IPS DF 6.9 (cell line): ENCODE results near the gene ARPC1B.
A peak's percentile ranks its signal among the peaks of the same experiment; 100 is the strongest.
"Not testable (repeated sequence)": the region's sequence is repeated elsewhere in the genome, so short reads cannot be mapped to it uniquely, and the experiment has no call there.

Experiments
- DNase-seq: peaks from one replicate; pipeline ENCODE4 v3.0.0-alpha.2; 2013; ENCODE audit warnings: low read depth, low spot score
- H3K27ac ChIP-seq: one replicate; pipeline ENCODE4 v1.5.1; 2013; ENCODE audit warnings: low read length, control low read depth
- H3K27me3 ChIP-seq: 2 replicates; pipeline ENCODE4 v1.6.1; 2013; ENCODE audit warnings: mild to moderate bottlenecking, low read length; ENCODE audit not compliant: control insufficient read depth, insufficient read depth
- H3K36me3 ChIP-seq: 2 replicates; pipeline ENCODE4 v1.6.1; 2013; ENCODE audit warnings: low read length; ENCODE audit not compliant: control insufficient read depth, insufficient read depth
- H3K4me1 ChIP-seq: 2 replicates; pipeline ENCODE4 v1.6.1; 2013; ENCODE audit warnings: low read length; ENCODE audit not compliant: control insufficient read depth, insufficient read depth
- H3K4me3 ChIP-seq: 2 replicates; pipeline ENCODE4 v1.5.1; 2013; ENCODE audit warnings: mild to moderate bottlenecking, low read length
- H3K9me3 ChIP-seq: 2 replicates; pipeline ENCODE4 v1.6.1; 2013; ENCODE audit warnings: low read length, inconsistent platforms; ENCODE audit not compliant: control insufficient read depth, insufficient read depth
- WGBS: extraction: QIAGEN DNeasy Blood & Tissue Kit; methylation state at CpG from one replicate; pipeline ENCODE4 v1.1.7; 2013; ENCODE audit warnings: mixed read lengths, missing lambda C conversion rate; ENCODE audit not compliant: insufficient read length, insufficient coverage; 5-methylcytosine and 5-hydroxymethylcytosine counted together

Gene ARPC1B

GRCh38 chr7:99374111-99375064 lies at the start of gene ARPC1B:
Gene ARPC1B, plus strand, starts transcription at chr7:99374730. Its CDS starts 10,985 bp downstream, at chr7:99385715.
- WGBS = no CpG with 5 or more reads among the region's 95 CpGs
- peak within 1 kb of the TSS; percentile 79 for H3K4me3 ChIP-seq
- H3K27me3 ChIP-seq = no peaks in the 10 kb centered on the region
- H3K36me3 ChIP-seq = no peaks in the 10 kb centered on the region
- no peak within 1 kb of the TSS for H3K27ac ChIP-seq
- H3K4me1 ChIP-seq = no peaks in the 10 kb centered on the region
- DNase-seq = no peak
- no peaks in the 10 kb centered on the region for H3K9me3 ChIP-seq

- no peak overlapping the region for H3K27ac ChIP-seq
- peak overlapping the region; percentile 83; the same call in 1 of the 2 replicates for H3K4me3 ChIP-seq
- H3K9me3 ChIP-seq = no peaks in the 10 kb centered on the region
- no peak for DNase-seq
- no peaks in the 10 kb centered on the region for H3K27me3 ChIP-seq
- peaks cover 1% of the 10 kb centered on the region; the same call in 1 of the 2 replicates for H3K4me1 ChIP-seq
- no CpG with 5 or more reads among the region's 14 CpGs for WGBS
- no peaks in the 10 kb centered on the region for H3K36me3 ChIP-seq
Measured at GRCh38 chr7:99325001-99325493, 49.5 kb upstream of the ARPC1B start.

- no peaks in the 10 kb centered on the region for H3K36me3 ChIP-seq
- WGBS = no CpG with 5 or more reads among the region's 82 CpGs
- peak; percentile 87 for DNase-seq
- peak within 1 kb of the TSS; percentile 83 for H3K4me3 ChIP-seq
- no peaks in the 10 kb centered on the region; the same call in 1 of the 2 replicates for H3K4me1 ChIP-seq
- H3K9me3 ChIP-seq = no peaks in the 10 kb centered on the region
- no peaks in the 10 kb centered on the region for H3K27me3 ChIP-seq
- H3K27ac ChIP-seq = no peak within 1 kb of the TSS
Measured at GRCh38 chr7:99325592-99326407, 48.7 kb upstream of the ARPC1B start, which contains the start of gene ARPC1A. Gene ARPC1A, plus strand, starts transcription at chr7:99325898. Its CDS starts 7,456 bp downstream, at chr7:99333354.

GRCh38 chr7:99326408-99326782 lies 48.1 kb upstream of the ARPC1B start:
- no CpG with 5 or more reads among the region's 10 CpGs for WGBS
- H3K27me3 ChIP-seq = no peaks in the 10 kb centered on the region
- H3K27ac ChIP-seq = no peak overlapping the region
- no peaks in the 10 kb centered on the region for H3K36me3 ChIP-seq
- no peaks in the 10 kb centered on the region for H3K9me3 ChIP-seq
- DNase-seq = no peak
- no peaks in the 10 kb centered on the region for H3K4me1 ChIP-seq
- peak overlapping the region; percentile 83 for H3K4me3 ChIP-seq

- not testable (repeated sequence) for H3K4me1 ChIP-seq, DNase-seq, H3K4me3 ChIP-seq
Measured at GRCh38 chr7:99330314-99330961, 44.1 kb upstream of the ARPC1B start.

GRCh38 chr7:99331002-99331401 lies 43.5 kb upstream of the ARPC1B start:
- no peak overlapping the region for H3K4me3 ChIP-seq
- DNase-seq = no peak

More at GRCh38 chr7:99330314-99330961, 44.1 kb upstream of the ARPC1B start:
- H3K36me3 ChIP-seq, H3K27ac ChIP-seq, H3K27me3 ChIP-seq, H3K9me3 ChIP-seq: not testable (repeated sequence)
- no CpG with 5 or more reads among the region's 8 CpGs for WGBS

GRCh38 chr7:99339595-99339994 lies 34.9 kb upstream of the ARPC1B start:
- H3K27ac ChIP-seq = no peak overlapping the region
- H3K4me3 ChIP-seq = no peak overlapping the region
- no peaks in the 10 kb centered on the region for H3K9me3 ChIP-seq
- WGBS = no CpG with 5 or more reads among the region's 3 CpGs
- no peak for DNase-seq
- peaks cover 2% of the 10 kb centered on the region; the same call in 1 of the 2 replicates for H3K36me3 ChIP-seq
- no peaks in the 10 kb centered on the region for H3K27me3 ChIP-seq
- H3K4me1 ChIP-seq = no peaks in the 10 kb centered on the region

More at GRCh38 chr7:99331002-99331401, 43.5 kb upstream of the ARPC1B start:
- no peaks in the 10 kb centered on the region for H3K27me3 ChIP-seq
- WGBS = no CpG with 5 or more reads among the region's 2 CpGs
- H3K36me3 ChIP-seq = no peaks in the 10 kb centered on the region
- no peaks in the 10 kb centered on the region for H3K9me3 ChIP-seq
- H3K4me1 ChIP-seq = no peaks in the 10 kb centered on the region
- no peak overlapping the region for H3K27ac ChIP-seq

- peaks cover 2% of the 10 kb centered on the region; the same call in 1 of the 2 replicates for H3K36me3 ChIP-seq
- no peak for DNase-seq
- no CpG with 5 or more reads among the region's 3 CpGs for WGBS
- H3K27me3 ChIP-seq = no peaks in the 10 kb centered on the region
- no peaks in the 10 kb centered on the region for H3K9me3 ChIP-seq
- no peak overlapping the region for H3K4me3 ChIP-seq
- no peaks in the 10 kb centered on the region for H3K4me1 ChIP-seq
- no peak overlapping the region for H3K27ac ChIP-seq
Measured at GRCh38 chr7:99340659-99341058, 33.9 kb upstream of the ARPC1B start.

- no CpG with 5 or more reads among the region's 13 CpGs for WGBS
- no peak overlapping the region for H3K4me3 ChIP-seq
- H3K27ac ChIP-seq = no peak overlapping the region
- no peak for DNase-seq
- H3K36me3 ChIP-seq = peaks cover 3% of the 10 kb centered on the region; the same call in 1 of the 2 replicates
- no peaks in the 10 kb centered on the region for H3K9me3 ChIP-seq
- H3K27me3 ChIP-seq = no peaks in the 10 kb centered on the region
- no peaks in the 10 kb centered on the region for H3K4me1 ChIP-seq
Measured at GRCh38 chr7:99344061-99344647, 30.4 kb upstream of the ARPC1B start.
